Neural progenitor cell (in vitro differentiated cells): Measurements from ENCODE around the gene TNNI3K. TPM values are rescaled to one million over a fixed set of nuclear protein-coding genes. Genes with fewer than 3 reads are reported as not detected.

Source experiments
- DNase-seq: peaks from one replicate; pipeline ENCODE4 v3.0.0-alpha.2; 2016; ENCODE audit warnings: low spot score
- H2AFZ ChIP-seq: fragments of 200-600 bp; sonication (generic); replicated peaks from 2 replicates; pipeline ENCODE4 v1.6.1; 2016; ENCODE audit warnings: antibody characterized with exemption
- H3F3A ChIP-seq: fragments of 200-600 bp; sonication (generic); 2 replicates; pipeline ENCODE4 v1.6.1; 2016; ENCODE audit warnings: antibody characterized with exemption, low read depth
- H3K27ac ChIP-seq: fragments of 200-600 bp; sonication (generic); 2 replicates; pipeline ENCODE4 v1.5.1; 2016; ENCODE audit warnings: mild to moderate bottlenecking
- H3K27me3 ChIP-seq: fragments of 200-600 bp; sonication (generic); 2 replicates; pipeline ENCODE4 v1.6.1; 2016; ENCODE audit warnings: mild to moderate bottlenecking, moderate library complexity
- H3K36me3 ChIP-seq: fragments of 200-600 bp; sonication (generic); 2 replicates; pipeline ENCODE4 v1.5.1; 2016
- H3K4me1 ChIP-seq: fragments of 200-600 bp; sonication (generic); 2 replicates; pipeline ENCODE4 v1.6.1; 2016; ENCODE audit warnings: mixed run types
- H3K4me2 ChIP-seq: fragments of 200-600 bp; sonication (generic); 2 replicates; pipeline ENCODE4 v1.6.1; 2016
- H3K4me3 ChIP-seq: fragments of 200-600 bp; sonication (generic); 2 replicates; pipeline ENCODE4 v1.5.1; 2016
- H3K79me2 ChIP-seq: fragments of 200-600 bp; sonication (generic); 2 replicates; pipeline ENCODE4 v1.6.1; 2016; ENCODE audit warnings: low read depth
- H3K9ac ChIP-seq: fragments of 200-600 bp; sonication (generic); 2 replicates; pipeline ENCODE4 v1.6.1; 2016
- H3K9me3 ChIP-seq: fragments of 200-600 bp; sonication (generic); 2 replicates; pipeline ENCODE4 v1.5.1; 2016; ENCODE audit warnings: low read depth
- H4K20me1 ChIP-seq: fragments of 200-600 bp; sonication (generic); 2 replicates; pipeline ENCODE4 v1.6.1; 2016; ENCODE audit warnings: low read depth
- H3K27ac Mint-ChIP-seq: 3 replicates; pipeline ENCODE4 v1.8.0; 2021; ENCODE audit warnings: mixed read lengths
- H3K27me3 Mint-ChIP-seq: 2 replicates; pipeline ENCODE4 v1.8.0; 2022; ENCODE audit warnings: low read depth, mild to moderate bottlenecking, inconsistent platforms, moderate library complexity, mixed read lengths; ENCODE audit not compliant: insufficient read depth
- H3K36me3 Mint-ChIP-seq: 3 replicates; pipeline ENCODE4 v1.8.0; 2021; ENCODE audit warnings: mixed read lengths
- H3K4me1 Mint-ChIP-seq: 3 replicates; pipeline ENCODE4 v1.8.0; 2021; ENCODE audit warnings: mixed read lengths
- H3K4me3 Mint-ChIP-seq: 3 replicates; pipeline ENCODE4 v1.8.0; 2021; ENCODE audit warnings: mild to moderate bottlenecking, moderate library complexity, mixed read lengths
- H3K9me3 Mint-ChIP-seq: 3 replicates; pipeline ENCODE4 v1.8.0; 2020; ENCODE audit warnings: mixed read lengths
- EZH2 ChIP-seq: fragments of 200-600 bp; sonication (generic); IDR thresholded peaks from 2 replicates; pipeline ENCODE4 v1.6.1; 2017; ENCODE audit warnings: antibody characterized with exemption, mild to moderate bottlenecking, moderate library complexity
- EZH2phosphoT487 ChIP-seq: fragments of 200-600 bp; sonication (generic); IDR thresholded peaks from 2 replicates; pipeline ENCODE4 v1.6.1; 2017; ENCODE audit warnings: antibody characterized with exemption
- total RNA-seq: library from RNA; depleted of rRNA; stranded (reverse); fragments of >200 nt; gene quantifications from 2 replicates; pipeline ENCODE4 v1.2.3, GENCODE V29; 2015; ENCODE audit warnings: low replicate concordance
- TF ChIP-seq, protein P1 (sequence below): fragments of 200-600 bp; sonication (generic); IDR thresholded peaks from 2 replicates; pipeline ENCODE4 v1.5.1; 2017; ENCODE audit warnings: antibody characterized with exemption, mild to moderate bottlenecking

TNNI3K gene
- total RNA-seq, 1 donor from 2014 or later: 1.9 TPM

GRCh38 chr1:74530892-74531291 lies 295.7 kb downstream of the TNNI3K start:
- no peaks in the 10 kb centered on the region for H3K27me3 Mint-ChIP-seq
- Histone ChIP-seq H3K27me3 (no peaks in the 10 kb centered on the region), H2AFZ (no peak overlapping the region), H3K27ac (no peak overlapping the region), H3K79me2 (no peaks in the 10 kb centered on the region), H3K9ac (no peak overlapping the region), H3K9me3 (no peaks in the 10 kb centered on the region), H3F3A (no peaks in the 10 kb centered on the region), H3K4me3 (no peak overlapping the region), H4K20me1 (no peaks in the 10 kb centered on the region), H3K4me1 (no peaks in the 10 kb centered on the region), H3K4me2 (no peak overlapping the region), H3K36me3 (no peaks in the 10 kb centered on the region)
- peaks cover 3% of the 10 kb centered on the region for H3K9me3 Mint-ChIP-seq
- H3K4me1 Mint-ChIP-seq: peaks cover 13% of the 10 kb centered on the region
- DNase-seq: no peak
- no peak overlapping the region for H3K4me3 Mint-ChIP-seq
- no peak overlapping the region for H3K27ac Mint-ChIP-seq
- no peaks in the 10 kb centered on the region for H3K36me3 Mint-ChIP-seq
- TF ChIP-seq, protein P1, sequence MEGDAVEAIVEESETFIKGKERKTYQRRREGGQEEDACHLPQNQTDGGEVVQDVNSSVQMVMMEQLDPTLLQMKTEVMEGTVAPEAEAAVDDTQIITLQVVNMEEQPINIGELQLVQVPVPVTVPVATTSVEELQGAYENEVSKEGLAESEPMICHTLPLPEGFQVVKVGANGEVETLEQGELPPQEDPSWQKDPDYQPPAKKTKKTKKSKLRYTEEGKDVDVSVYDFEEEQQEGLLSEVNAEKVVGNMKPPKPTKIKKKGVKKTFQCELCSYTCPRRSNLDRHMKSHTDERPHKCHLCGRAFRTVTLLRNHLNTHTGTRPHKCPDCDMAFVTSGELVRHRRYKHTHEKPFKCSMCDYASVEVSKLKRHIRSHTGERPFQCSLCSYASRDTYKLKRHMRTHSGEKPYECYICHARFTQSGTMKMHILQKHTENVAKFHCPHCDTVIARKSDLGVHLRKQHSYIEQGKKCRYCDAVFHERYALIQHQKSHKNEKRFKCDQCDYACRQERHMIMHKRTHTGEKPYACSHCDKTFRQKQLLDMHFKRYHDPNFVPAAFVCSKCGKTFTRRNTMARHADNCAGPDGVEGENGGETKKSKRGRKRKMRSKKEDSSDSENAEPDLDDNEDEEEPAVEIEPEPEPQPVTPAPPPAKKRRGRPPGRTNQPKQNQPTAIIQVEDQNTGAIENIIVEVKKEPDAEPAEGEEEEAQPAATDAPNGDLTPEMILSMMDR: no peak
- TF ChIP-seq EZH2 (no peak), EZH2phosphoT487 (no peak)

DNA sequence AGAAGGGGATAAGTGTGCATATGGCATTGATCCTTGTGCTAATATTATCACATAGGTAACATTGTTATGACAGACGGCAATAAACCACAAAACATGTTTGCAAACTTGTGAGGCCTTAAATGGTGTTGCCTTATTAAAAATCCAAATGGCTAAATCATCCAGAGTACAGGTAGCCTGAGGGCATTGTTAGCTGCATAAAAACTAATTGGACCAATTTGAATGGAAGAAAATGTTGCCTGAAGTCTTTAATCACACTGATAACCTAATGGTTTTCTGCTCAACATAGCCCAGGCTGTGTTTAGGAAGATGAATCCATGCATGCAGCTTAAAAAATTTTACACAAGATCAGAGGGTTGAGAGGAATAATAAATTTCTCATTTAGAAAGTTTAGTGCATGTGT lies 296.6 kb downstream of the TNNI3K start:
- no peak overlapping the region for H2AFZ ChIP-seq
- no peaks in the 10 kb centered on the region for H3K36me3 ChIP-seq
- no peak overlapping the region for H3K4me2 ChIP-seq
- H4K20me1 ChIP-seq: no peaks in the 10 kb centered on the region
- H3K9me3 Mint-ChIP-seq: peaks cover 3% of the 10 kb centered on the region
- no peak overlapping the region for H3K4me3 Mint-ChIP-seq
- no peak for DNase-seq
- H3K79me2 ChIP-seq: no peaks in the 10 kb centered on the region
- no peak for TF ChIP-seq EZH2phosphoT487
- no peak for TF ChIP-seq EZH2
- TF ChIP-seq, protein P1: no peak
- no peak overlapping the region for H3K27ac ChIP-seq
- H3K4me1 Mint-ChIP-seq: peaks cover 6% of the 10 kb centered on the region
- no peaks in the 10 kb centered on the region for H3K27me3 ChIP-seq
- no peaks in the 10 kb centered on the region for H3F3A ChIP-seq
- H3K4me3 ChIP-seq: no peak overlapping the region
- H3K36me3 Mint-ChIP-seq: no peaks in the 10 kb centered on the region
- H3K9me3 ChIP-seq: no peaks in the 10 kb centered on the region
- H3K9ac ChIP-seq: no peak overlapping the region
- H3K4me1 ChIP-seq: no peaks in the 10 kb centered on the region
- no peak overlapping the region for H3K27ac Mint-ChIP-seq
- no peaks in the 10 kb centered on the region for H3K27me3 Mint-ChIP-seq

DNA sequence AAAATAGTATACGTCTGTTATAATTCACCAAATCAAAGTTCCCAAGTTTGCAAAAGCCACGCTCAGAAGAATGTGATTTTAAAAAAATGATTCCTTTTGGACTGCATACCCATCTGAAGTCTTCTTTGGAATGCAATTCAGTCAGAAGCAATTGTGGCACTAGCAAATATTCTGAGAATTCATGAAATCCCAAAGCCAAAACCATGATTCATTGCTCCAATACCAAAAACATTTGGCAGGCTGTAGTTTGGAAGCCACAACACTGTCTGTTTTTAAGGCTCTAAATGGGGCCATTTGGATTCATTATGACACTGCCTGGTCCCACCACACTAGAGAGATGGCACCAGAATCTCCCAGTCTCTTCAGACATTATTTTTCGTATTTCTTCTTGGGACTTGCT lies 299.1 kb downstream of the TNNI3K start:
- H3K4me2 ChIP-seq: no peak overlapping the region
- no peaks in the 10 kb centered on the region for H3K36me3 Mint-ChIP-seq
- DNase-seq: no peak
- H4K20me1 ChIP-seq: no peaks in the 10 kb centered on the region
- no peaks in the 10 kb centered on the region for H3K79me2 ChIP-seq
- no peaks in the 10 kb centered on the region for H3K4me1 ChIP-seq
- no peak overlapping the region for H3K4me3 ChIP-seq
- H3K9me3 Mint-ChIP-seq: peaks cover 3% of the 10 kb centered on the region
- no peaks in the 10 kb centered on the region for H3K27me3 Mint-ChIP-seq
- no peaks in the 10 kb centered on the region for H3K4me1 Mint-ChIP-seq
- H3F3A ChIP-seq: no peaks in the 10 kb centered on the region
- H3K27me3 ChIP-seq: no peaks in the 10 kb centered on the region
- H3K4me3 Mint-ChIP-seq: no peak overlapping the region
- no peak overlapping the region for H3K27ac ChIP-seq
- H3K9me3 ChIP-seq: no peaks in the 10 kb centered on the region
- TF ChIP-seq EZH2: no peak
- no peak for TF ChIP-seq EZH2phosphoT487
- TF ChIP-seq, protein P1: no peak
- H3K27ac Mint-ChIP-seq: no peak overlapping the region
- no peaks in the 10 kb centered on the region for H3K36me3 ChIP-seq
- no peak overlapping the region for H2AFZ ChIP-seq
- no peak overlapping the region for H3K9ac ChIP-seq

GRCh38 chr1:74545821-74546220 lies 310.6 kb downstream of the TNNI3K start:
- H3K27ac Mint-ChIP-seq: no peak overlapping the region
- H3K36me3 Mint-ChIP-seq: no peaks in the 10 kb centered on the region
- H3K9me3 Mint-ChIP-seq: no peaks in the 10 kb centered on the region
- Histone ChIP-seq H3F3A (no peaks in the 10 kb centered on the region), H3K9me3 (no peaks in the 10 kb centered on the region), H3K27me3 (no peaks in the 10 kb centered on the region), H4K20me1 (no peaks in the 10 kb centered on the region), H3K4me3 (no peak overlapping the region), H2AFZ (no peak overlapping the region), H3K79me2 (no peaks in the 10 kb centered on the region), H3K27ac (no peak overlapping the region), H3K9ac (no peak overlapping the region), H3K36me3 (no peaks in the 10 kb centered on the region), H3K4me2 (no peak overlapping the region), H3K4me1 (peaks cover 12% of the 10 kb centered on the region)
- peaks cover 3% of the 10 kb centered on the region for H3K27me3 Mint-ChIP-seq
- H3K4me3 Mint-ChIP-seq: no peak overlapping the region
- TF ChIP-seq, protein P1: no peak
- TF ChIP-seq EZH2 (no peak), EZH2phosphoT487 (no peak)
- no peak for DNase-seq
- peaks cover 8% of the 10 kb centered on the region for H3K4me1 Mint-ChIP-seq
